Testis (tissue), 2 donors: ENCODE measurements around the gene RNF225.

ENCODE experiments used
- CTCF ChIP-seq, 3 experiments: fragments of 450-650 bp in 2 of 3; fragments of 200-600 bp in 1 of 3; sonication (generic) in 1 of 3; IDR thresholded peaks; one replicate each; pipeline ENCODE4 v1.5.1; 2016 to 2019; ENCODE audit warnings: antibody characterized with exemption in 3 of 3, mild to moderate bottlenecking in 2 of 3, moderate library complexity in 1 of 3
- POLR2A ChIP-seq: fragments of 450-650 bp; IDR thresholded peaks from one replicate; pipeline ENCODE4 v1.6.1; 2017; ENCODE audit warnings: antibody characterized with exemption, mild to moderate bottlenecking, moderate library complexity

DNA sequence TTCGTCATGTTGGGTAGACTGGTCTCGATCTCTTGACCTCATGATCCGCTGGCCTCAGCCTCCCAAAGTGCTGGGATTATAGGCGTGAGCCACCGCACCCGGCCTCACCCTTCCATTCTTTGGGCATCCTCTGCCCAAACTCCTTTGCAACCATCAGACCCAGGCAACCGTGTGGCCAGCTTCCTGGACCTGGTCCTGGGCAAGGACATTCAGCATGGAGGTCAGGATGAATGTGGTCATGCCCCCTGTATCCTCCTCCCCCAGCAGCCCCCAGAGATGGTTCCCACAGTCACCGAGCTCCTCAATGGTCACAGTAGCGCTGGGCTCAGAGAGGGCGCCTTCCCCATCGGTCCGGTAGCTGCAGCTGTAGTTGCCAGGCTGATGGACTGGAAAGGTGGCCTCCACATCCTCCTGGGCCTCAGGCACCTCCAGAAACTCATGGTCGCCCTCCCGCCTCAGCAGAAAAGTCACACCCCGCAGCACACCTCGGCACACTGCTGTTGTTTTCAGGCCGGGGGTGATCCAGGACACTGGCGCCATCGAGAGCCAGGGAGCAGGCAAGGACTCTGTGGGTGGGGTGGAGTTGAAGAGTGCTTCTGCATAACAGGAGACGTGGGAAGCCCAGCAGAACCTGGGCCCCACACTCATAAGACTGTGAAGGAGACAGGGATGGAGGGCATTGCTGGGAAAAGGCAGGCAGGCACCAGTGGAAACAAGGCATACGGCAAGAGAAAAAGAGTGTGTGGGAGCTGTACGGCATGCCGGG lies 43.3 kb upstream of the RNF225 start:
- TF ChIP-seq CTCF (IDR thresholded peaks at IDR 0.05): no peak
- no peak for TF ChIP-seq POLR2A
